GM23248 (cell line): ENCODE results near the gene CHI3L2. TPM values are rescaled to one million over a fixed set of nuclear protein-coding genes. Genes with fewer than 3 reads are reported as not detected.
A peak's percentile ranks its signal among the peaks of the same experiment; 100 is the strongest.

Experiments
- DNase-seq: peaks from one replicate; pipeline ENCODE4 v3.0.0-alpha.2; 2015
- H2AFZ ChIP-seq: fragments of 200-600 bp; sonication (generic); 2 replicates; pipeline ENCODE4 v1.6.1; 2016; ENCODE audit warnings: antibody characterized with exemption
- H3F3A ChIP-seq: fragments of 200-600 bp; sonication (generic); 2 replicates; pipeline ENCODE4 v1.6.1; 2016; ENCODE audit warnings: mild to moderate bottlenecking, antibody characterized with exemption, mixed run types; ENCODE audit not compliant: insufficient read depth
- H3K27ac ChIP-seq: fragments of 200-600 bp; sonication (generic); 2 replicates; pipeline ENCODE4 v1.5.1; 2016; ENCODE audit warnings: mild to moderate bottlenecking
- H3K27me3 ChIP-seq: fragments of 200-600 bp; sonication (generic); replicated peaks from 2 replicates; pipeline ENCODE4 v1.6.1; 2016; ENCODE audit warnings: mild to moderate bottlenecking; ENCODE audit not compliant: insufficient read depth
- H3K36me3 ChIP-seq: fragments of 200-600 bp; sonication (generic); 2 replicates; pipeline ENCODE4 v1.6.1; 2016; ENCODE audit warnings: low read depth, mild to moderate bottlenecking
- H3K4me1 ChIP-seq: fragments of 200-600 bp; sonication (generic); 2 replicates; pipeline ENCODE4 v1.6.1; 2016; ENCODE audit warnings: mild to moderate bottlenecking; ENCODE audit not compliant: insufficient read depth
- H3K4me2 ChIP-seq: fragments of 200-600 bp; sonication (generic); one replicate; pipeline ENCODE4 v1.6.1; 2016; ENCODE audit warnings: mild to moderate bottlenecking; ENCODE audit not compliant: unreplicated experiment
- H3K4me3 ChIP-seq: fragments of 200-600 bp; sonication (generic); 2 replicates; pipeline ENCODE4 v1.5.1; 2016; ENCODE audit warnings: mild to moderate bottlenecking
- H3K79me2 ChIP-seq: fragments of 200-600 bp; sonication (generic); 2 replicates; pipeline ENCODE4 v1.6.1; 2016; ENCODE audit warnings: mild to moderate bottlenecking; ENCODE audit not compliant: insufficient read depth
- H3K9ac ChIP-seq: fragments of 200-600 bp; sonication (generic); 2 replicates; pipeline ENCODE4 v1.6.1; 2016; ENCODE audit warnings: mild to moderate bottlenecking
- H3K9me2 ChIP-seq: fragments of 200-600 bp; sonication (generic); 2 replicates; pipeline ENCODE4 v1.6.1; 2016; ENCODE audit warnings: mixed run types, mild to moderate bottlenecking, moderate library complexity; ENCODE audit not compliant: insufficient read depth
- H3K9me3 ChIP-seq: fragments of 200-600 bp; sonication (generic); one replicate; pipeline ENCODE4 v1.6.1; 2017; ENCODE audit warnings: low read depth
- H4K20me1 ChIP-seq: fragments of 200-600 bp; sonication (generic); 2 replicates; pipeline ENCODE4 v1.6.0; 2016; ENCODE audit not compliant: insufficient read depth
- EZH2 ChIP-seq: fragments of 200-600 bp; sonication (generic); IDR thresholded peaks from 2 replicates; pipeline ENCODE4 v1.6.1; 2018; ENCODE audit warnings: antibody characterized with exemption, mild to moderate bottlenecking; ENCODE audit not compliant: insufficient read depth, poor library complexity, severe bottlenecking
- EZH2phosphoT487 ChIP-seq: fragments of 200-600 bp; sonication (generic); IDR thresholded peaks from 2 replicates; pipeline ENCODE4 v1.6.1; 2018; ENCODE audit warnings: antibody characterized with exemption, moderate library complexity, mild to moderate bottlenecking, low read depth; ENCODE audit not compliant: insufficient read depth
- WGBS, 2 experiments: methylation state at CpG; one replicate each; pipeline ENCODE4 v1.1.6; 2015 to 2017; ENCODE audit warnings: low lambda C conversion rate in 2 of 2, low coverage in 1 of 2; ENCODE audit errors: missing lambda C conversion rate in 2 of 2; 5-methylcytosine and 5-hydroxymethylcytosine counted together
- in situ Hi-C: fragments of 300-500 bp; cut with MboI; formaldehyde crosslinking; loops from 2 replicates; pipeline ENCODE4 v1.15.0; 2020
- polyA plus RNA-seq: library from polyadenylated mRNA; unstranded; fragments of >200 nt; fragmentation: Nextera tagmentation; extraction: Ambion mirVana; gene quantifications from 2 replicates; pipeline ENCODE4 v1.2.1, GENCODE V29; 2016
- total RNA-seq: library from RNA; depleted of rRNA; stranded (reverse); fragments of >200 nt; shearing (Covaris generic); gene quantifications from 2 replicates; pipeline ENCODE4 v1.2.3, GENCODE V29; 2014

CHI3L2 gene
- total and polyA plus RNA-seq, 2 experiments from 2014 or later, result 0.55 TPM; not detected in 1

GRCh38 chr1:111192658-111193519, 34.6 kb upstream of the CHI3L2 start:
- DNase-seq, result peak; percentile 41
- Histone ChIP-seq H3K9ac (no peak overlapping the region), H2AFZ (peak overlapping the region; percentile 55), H3F3A (peaks cover 65% of the 10 kb centered on the region), H3K4me2 (peak overlapping the region; percentile 59), H3K27me3 (no peaks in the 10 kb centered on the region), H3K27ac (peak overlapping the region; percentile 27; the same call in 1 of the 2 replicates), H3K9me3 (no peaks in the 10 kb centered on the region), H3K4me3 (peak overlapping the region; percentile 2; the same call in 1 of the 2 replicates), H3K9me2 (no peaks in the 10 kb centered on the region), H3K36me3 (no peaks in the 10 kb centered on the region), H4K20me1 (no peaks in the 10 kb centered on the region), H3K4me1 (peaks cover 50% of the 10 kb centered on the region), H3K79me2 (no peaks in the 10 kb centered on the region)
- 40% methylated on average over 10 of the region's 10 CpGs for WGBS, 2 experiments
- in situ Hi-C loops, result no loop called here
- TF ChIP-seq EZH2phosphoT487, result no peak
- no peak for TF ChIP-seq EZH2

- H3K79me2 ChIP-seq, result no peaks in the 10 kb centered on the region
- no peaks in the 10 kb centered on the region for H3K36me3 ChIP-seq
- peak overlapping the region; percentile 55; the same call in 1 of the 2 replicates for H2AFZ ChIP-seq
- H3K9ac ChIP-seq, result no peak overlapping the region
- H3K4me3 ChIP-seq, result no peak overlapping the region
- TF ChIP-seq EZH2 (no peak), EZH2phosphoT487 (no peak)
- no peaks in the 10 kb centered on the region for H4K20me1 ChIP-seq
- no peaks in the 10 kb centered on the region for H3K27me3 ChIP-seq
- WGBS, 2 experiments, result 96 to 98% methylated on average over 3 of the region's 3 CpGs
- peak overlapping the region; percentile 59 for H3K4me2 ChIP-seq
- no peaks in the 10 kb centered on the region for H3K9me3 ChIP-seq
- peak; percentile 47 for DNase-seq
- H3F3A ChIP-seq, result peaks cover 56% of the 10 kb centered on the region
- H3K27ac ChIP-seq, result peak overlapping the region; percentile 27; the same call in 1 of the 2 replicates
- peaks cover 50% of the 10 kb centered on the region for H3K4me1 ChIP-seq
- in situ Hi-C loops, result no loop called here
- H3K9me2 ChIP-seq, result no peaks in the 10 kb centered on the region
Measured at GRCh38 chr1:111193712-111194480, 33.6 kb upstream of the CHI3L2 start.

- 78 to 88% methylated on average over 4 of the region's 4 CpGs for WGBS, 2 experiments
- no peak for DNase-seq
- H3K36me3 ChIP-seq, result no peaks in the 10 kb centered on the region
- H3K4me3 ChIP-seq, result no peak overlapping the region
- no peaks in the 10 kb centered on the region for H3K9me2 ChIP-seq
- in situ Hi-C loops, result no loop called here
- TF ChIP-seq EZH2phosphoT487 (no peak), EZH2 (no peak)
- no peak overlapping the region for H2AFZ ChIP-seq
- no peaks in the 10 kb centered on the region for H3K79me2 ChIP-seq
- H3K9me3 ChIP-seq, result no peaks in the 10 kb centered on the region
- no peak overlapping the region for H3K9ac ChIP-seq
- H3K4me2 ChIP-seq, result no peak overlapping the region
- H4K20me1 ChIP-seq, result no peaks in the 10 kb centered on the region
- no peak overlapping the region for H3K27ac ChIP-seq
- no peaks in the 10 kb centered on the region for H3K27me3 ChIP-seq
- peaks cover 43% of the 10 kb centered on the region for H3F3A ChIP-seq
- H3K4me1 ChIP-seq, result peaks cover 45% of the 10 kb centered on the region
Measured at GRCh38 chr1:111195002-111195684, 32.4 kb upstream of the CHI3L2 start.

- H2AFZ ChIP-seq, result no peak overlapping the region
- no peaks in the 10 kb centered on the region for H3K9me2 ChIP-seq
- peaks cover 33% of the 10 kb centered on the region for H3F3A ChIP-seq
- DNase-seq, result no peak
- TF ChIP-seq EZH2phosphoT487, result no peak
- no peak for TF ChIP-seq EZH2
- H3K79me2 ChIP-seq, result no peaks in the 10 kb centered on the region
- H3K4me2 ChIP-seq, result no peak overlapping the region
- no peaks in the 10 kb centered on the region for H3K9me3 ChIP-seq
- no peaks in the 10 kb centered on the region for H4K20me1 ChIP-seq
- 59 to 79% methylated on average over 2 of the region's 2 CpGs for WGBS, 2 experiments
- H3K36me3 ChIP-seq, result no peaks in the 10 kb centered on the region
- H3K9ac ChIP-seq, result no peak overlapping the region
- H3K4me3 ChIP-seq, result no peak overlapping the region
- no peaks in the 10 kb centered on the region for H3K27me3 ChIP-seq
- no peak overlapping the region for H3K27ac ChIP-seq
- peaks cover 34% of the 10 kb centered on the region for H3K4me1 ChIP-seq
- in situ Hi-C loops, result no loop called here
Measured at GRCh38 chr1:111196213-111196612, 31.3 kb upstream of the CHI3L2 start.
